NB4 (cell line): Measurements from ENCODE around the gene IKZF4.
"Not testable (repeated sequence)": the region's sequence is repeated elsewhere in the genome, so short reads cannot be mapped to it uniquely, and the experiment has no call there.

Source experiments
- CTCF ChIP-seq: IDR thresholded peaks from one replicate; pipeline ENCODE4 v1.5.1; 2012; ENCODE audit warnings: low read depth, low read length
- MAX ChIP-seq: IDR thresholded peaks from 2 replicates; pipeline ENCODE4 v1.6.1; 2011; ENCODE audit warnings: low read depth, low read length
- MYC ChIP-seq: IDR thresholded peaks from 2 replicates; pipeline ENCODE4 v1.6.1; 2011; ENCODE audit warnings: low read depth, low read length
- POLR2A ChIP-seq: IDR thresholded peaks from 2 replicates; pipeline ENCODE4 v1.6.1; 2011; ENCODE audit warnings: mild to moderate bottlenecking; ENCODE audit not compliant: insufficient read length; ENCODE audit errors: extremely low read depth

- not testable (repeated sequence) for TF ChIP-seq CTCF, POLR2A, MYC, MAX
Observed at GRCh38 chr12:55985976-55986375, 34.9 kb upstream of the IKZF4 start.
